ENCODE data around the gene XRCC2. TPM values are rescaled to one million over a fixed set of nuclear protein-coding genes. Genes with fewer than 3 reads are reported as not detected.

XRCC2 gene
- polyA plus RNA-seq, 1 donor from 2014 or later, result 0.89 TPM

DNA sequence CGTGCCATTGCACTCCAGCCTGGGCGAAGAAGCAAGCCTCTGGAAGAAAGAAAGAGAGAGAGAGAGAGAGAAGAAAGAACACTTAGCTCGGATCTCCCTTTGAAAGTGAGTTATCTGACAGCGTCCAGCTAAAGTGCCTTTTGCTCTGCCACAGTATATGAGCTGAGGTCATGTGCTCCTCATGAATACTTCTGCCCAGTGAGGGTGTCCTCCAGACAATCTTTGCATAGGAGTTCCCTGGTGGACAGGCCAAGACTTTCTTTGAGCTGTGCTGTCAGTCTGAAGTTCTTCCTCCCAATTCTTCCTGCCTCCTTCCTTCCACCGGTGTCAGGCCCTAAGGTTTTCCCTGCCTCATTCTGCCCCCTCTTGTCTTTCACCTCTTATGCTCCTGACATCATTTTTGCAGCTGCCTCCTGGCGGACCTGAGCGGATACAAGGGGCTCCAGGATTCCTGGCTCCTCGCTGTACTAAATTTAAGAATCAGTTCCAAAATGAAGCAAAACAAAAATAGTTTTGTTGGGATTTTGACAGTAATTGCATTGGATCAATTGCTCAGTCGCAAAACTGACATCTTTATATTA, 31.9 kb downstream of the XRCC2 start:
- TF ChIP-seq RAD21 (conservative IDR thresholded peaks at IDR 0.05) (no peak), MXI1 (conservative IDR thresholded peaks at IDR 0.05; ENCODE audit: poor library complexity, severe bottlenecking) (no peak), EZH2 (IDR thresholded peaks at IDR 0.05; ENCODE audit: borderline replicate concordance, insufficient read depth, low read length, poor library complexity, severe bottlenecking) (no peak), POLR2AphosphoS5 (IDR thresholded peaks at IDR 0.05) (no peak), EP300 (conservative IDR thresholded peaks at IDR 0.05; ENCODE audit: poor library complexity, severe bottlenecking) (no peak), SMC3 (conservative IDR thresholded peaks at IDR 0.05; ENCODE audit: poor library complexity) (no peak), TAF1 (IDR thresholded peaks at IDR 0.05; ENCODE audit: low read depth) (no peak)
- TF ChIP-seq, protein P1, sequence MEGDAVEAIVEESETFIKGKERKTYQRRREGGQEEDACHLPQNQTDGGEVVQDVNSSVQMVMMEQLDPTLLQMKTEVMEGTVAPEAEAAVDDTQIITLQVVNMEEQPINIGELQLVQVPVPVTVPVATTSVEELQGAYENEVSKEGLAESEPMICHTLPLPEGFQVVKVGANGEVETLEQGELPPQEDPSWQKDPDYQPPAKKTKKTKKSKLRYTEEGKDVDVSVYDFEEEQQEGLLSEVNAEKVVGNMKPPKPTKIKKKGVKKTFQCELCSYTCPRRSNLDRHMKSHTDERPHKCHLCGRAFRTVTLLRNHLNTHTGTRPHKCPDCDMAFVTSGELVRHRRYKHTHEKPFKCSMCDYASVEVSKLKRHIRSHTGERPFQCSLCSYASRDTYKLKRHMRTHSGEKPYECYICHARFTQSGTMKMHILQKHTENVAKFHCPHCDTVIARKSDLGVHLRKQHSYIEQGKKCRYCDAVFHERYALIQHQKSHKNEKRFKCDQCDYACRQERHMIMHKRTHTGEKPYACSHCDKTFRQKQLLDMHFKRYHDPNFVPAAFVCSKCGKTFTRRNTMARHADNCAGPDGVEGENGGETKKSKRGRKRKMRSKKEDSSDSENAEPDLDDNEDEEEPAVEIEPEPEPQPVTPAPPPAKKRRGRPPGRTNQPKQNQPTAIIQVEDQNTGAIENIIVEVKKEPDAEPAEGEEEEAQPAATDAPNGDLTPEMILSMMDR (IDR thresholded peaks at IDR 0.05; ENCODE audit: poor library complexity, severe bottlenecking), result no peak
- TF ChIP-seq, protein P2, sequence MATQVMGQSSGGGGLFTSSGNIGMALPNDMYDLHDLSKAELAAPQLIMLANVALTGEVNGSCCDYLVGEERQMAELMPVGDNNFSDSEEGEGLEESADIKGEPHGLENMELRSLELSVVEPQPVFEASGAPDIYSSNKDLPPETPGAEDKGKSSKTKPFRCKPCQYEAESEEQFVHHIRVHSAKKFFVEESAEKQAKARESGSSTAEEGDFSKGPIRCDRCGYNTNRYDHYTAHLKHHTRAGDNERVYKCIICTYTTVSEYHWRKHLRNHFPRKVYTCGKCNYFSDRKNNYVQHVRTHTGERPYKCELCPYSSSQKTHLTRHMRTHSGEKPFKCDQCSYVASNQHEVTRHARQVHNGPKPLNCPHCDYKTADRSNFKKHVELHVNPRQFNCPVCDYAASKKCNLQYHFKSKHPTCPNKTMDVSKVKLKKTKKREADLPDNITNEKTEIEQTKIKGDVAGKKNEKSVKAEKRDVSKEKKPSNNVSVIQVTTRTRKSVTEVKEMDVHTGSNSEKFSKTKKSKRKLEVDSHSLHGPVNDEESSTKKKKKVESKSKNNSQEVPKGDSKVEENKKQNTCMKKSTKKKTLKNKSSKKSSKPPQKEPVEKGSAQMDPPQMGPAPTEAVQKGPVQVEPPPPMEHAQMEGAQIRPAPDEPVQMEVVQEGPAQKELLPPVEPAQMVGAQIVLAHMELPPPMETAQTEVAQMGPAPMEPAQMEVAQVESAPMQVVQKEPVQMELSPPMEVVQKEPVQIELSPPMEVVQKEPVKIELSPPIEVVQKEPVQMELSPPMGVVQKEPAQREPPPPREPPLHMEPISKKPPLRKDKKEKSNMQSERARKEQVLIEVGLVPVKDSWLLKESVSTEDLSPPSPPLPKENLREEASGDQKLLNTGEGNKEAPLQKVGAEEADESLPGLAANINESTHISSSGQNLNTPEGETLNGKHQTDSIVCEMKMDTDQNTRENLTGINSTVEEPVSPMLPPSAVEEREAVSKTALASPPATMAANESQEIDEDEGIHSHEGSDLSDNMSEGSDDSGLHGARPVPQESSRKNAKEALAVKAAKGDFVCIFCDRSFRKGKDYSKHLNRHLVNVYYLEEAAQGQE (IDR thresholded peaks at IDR 0.05; ENCODE audit: borderline replicate concordance), result no peak
- H3K9ac ChIP-seq (ENCODE audit: low read length), result no peak overlapping the region
- H3K79me2 ChIP-seq (replicated peaks; ENCODE audit: insufficient read depth, low read length), result no peaks in the 10 kb centered on the region
- no peak overlapping the region for H3K27ac ChIP-seq (ENCODE audit: low read length)
- H3K9me3 ChIP-seq (ENCODE audit: low read length), result no peaks in the 10 kb centered on the region
- H3K36me3 ChIP-seq (ENCODE audit: insufficient read depth, low read length), result no peaks in the 10 kb centered on the region
- no peaks in the 10 kb centered on the region for H4K20me1 ChIP-seq (ENCODE audit: insufficient read depth)
- H3K27me3 ChIP-seq (ENCODE audit: insufficient read depth, low read depth, low read length), result no peaks in the 10 kb centered on the region
- H2AFZ ChIP-seq (ENCODE audit: low read depth, low read length), result no peak overlapping the region
- H3K4me3 ChIP-seq (ENCODE audit: low read length), result no peak overlapping the region
- no peak overlapping the region for H3K4me2 ChIP-seq (ENCODE audit: low read length)
- no peaks in the 10 kb centered on the region for H3K9me2 ChIP-seq (ENCODE audit: insufficient read depth, low read length)
- no peaks in the 10 kb centered on the region for H3F3A ChIP-seq (ENCODE audit: insufficient read depth, low read length, poor library complexity, severe bottlenecking)

DNA sequence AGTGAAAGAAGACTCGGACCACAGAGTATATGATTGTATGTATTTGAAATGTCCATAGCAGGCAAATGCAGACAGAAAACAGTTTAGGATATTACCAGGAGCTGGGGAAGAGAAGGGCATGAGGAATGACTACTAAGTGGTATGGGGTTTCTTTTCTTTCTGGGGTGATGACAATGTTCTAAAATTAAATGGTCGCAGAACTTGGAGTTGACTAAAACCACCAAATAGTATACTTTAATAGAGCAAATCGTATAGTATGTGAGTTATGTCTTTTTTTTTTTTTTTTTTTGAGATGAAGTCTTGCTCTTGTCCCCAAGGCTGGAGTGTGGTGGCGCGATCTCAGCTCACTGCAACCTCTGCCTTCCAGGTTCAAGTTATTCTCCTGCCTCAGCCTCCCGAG, 34.6 kb downstream of the XRCC2 start:
- no peaks in the 10 kb centered on the region for H4K20me1 ChIP-seq (ENCODE audit: insufficient read depth)
- no peaks in the 10 kb centered on the region for H3K79me2 ChIP-seq (replicated peaks; ENCODE audit: insufficient read depth, low read length)
- H3F3A ChIP-seq (ENCODE audit: insufficient read depth, low read length, poor library complexity, severe bottlenecking), result no peaks in the 10 kb centered on the region
- no peak overlapping the region for H3K4me2 ChIP-seq (ENCODE audit: low read length)
- no peak overlapping the region for H3K4me3 ChIP-seq (ENCODE audit: low read length)
- H3K27me3 ChIP-seq (ENCODE audit: insufficient read depth, low read depth, low read length), result no peaks in the 10 kb centered on the region
- H3K27ac ChIP-seq (ENCODE audit: low read length), result no peak overlapping the region
- TF ChIP-seq EZH2 (IDR thresholded peaks at IDR 0.05; ENCODE audit: borderline replicate concordance, insufficient read depth, low read length, poor library complexity, severe bottlenecking) (no peak), EP300 (conservative IDR thresholded peaks at IDR 0.05; ENCODE audit: poor library complexity, severe bottlenecking) (no peak), MXI1 (conservative IDR thresholded peaks at IDR 0.05; ENCODE audit: poor library complexity, severe bottlenecking) (no peak), SMC3 (conservative IDR thresholded peaks at IDR 0.05; ENCODE audit: poor library complexity) (no peak), TAF1 (IDR thresholded peaks at IDR 0.05; ENCODE audit: low read depth) (no peak), RAD21 (conservative IDR thresholded peaks at IDR 0.05) (no peak), POLR2AphosphoS5 (IDR thresholded peaks at IDR 0.05) (no peak)
- TF ChIP-seq, protein P1 (IDR thresholded peaks at IDR 0.05; ENCODE audit: poor library complexity, severe bottlenecking), result no peak
- TF ChIP-seq, protein P2 (IDR thresholded peaks at IDR 0.05; ENCODE audit: borderline replicate concordance), result no peak
- H3K9me2 ChIP-seq (ENCODE audit: insufficient read depth, low read length), result no peaks in the 10 kb centered on the region
- no peaks in the 10 kb centered on the region for H3K9me3 ChIP-seq (ENCODE audit: low read length)
- H2AFZ ChIP-seq (ENCODE audit: low read depth, low read length), result no peak overlapping the region
- no peak overlapping the region for H3K9ac ChIP-seq (ENCODE audit: low read length)
- H3K36me3 ChIP-seq (ENCODE audit: insufficient read depth, low read length), result no peaks in the 10 kb centered on the region

Data from neural cell (in vitro differentiated cells).